IPS DF 19.7 (cell line): ENCODE measurements around the gene RBM7.

Experiments used
- DNase-seq: peaks from one replicate; pipeline ENCODE4 v3.0.0-alpha.2; 2013; ENCODE audit warnings: low read depth, low spot score

RBM7 gene

GRCh38 chr11:114396916-114397315, 3.5 kb upstream of the RBM7 start:
- no peak for DNase-seq

- DNase-seq: no peak
Measured at GRCh38 chr11:114397349-114397982, 3.0 kb upstream of the RBM7 start.

- no peak for DNase-seq
Measured at GRCh38 chr11:114398303-114398920, 2.1 kb upstream of the RBM7 start.

GRCh38 chr11:114399490-114400215, 813 bp upstream of the RBM7 start:
- DNase-seq: peak; percentile 42

- no peak for DNase-seq
Measured at GRCh38 chr11:114400915-114401223, 403 bp downstream of the RBM7 start.

GRCh38 chr11:114401311-114401710, 845 bp downstream of the RBM7 start:
- DNase-seq: no peak

GRCh38 chr11:114412946-114413345, 12.5 kb downstream of the RBM7 start:
- DNase-seq: no peak

GRCh38 chr11:114413958-114414357, 13.5 kb downstream of the RBM7 start:
- DNase-seq: no peak

GRCh38 chr11:114416441-114416961, 16.0 kb downstream of the RBM7 start:
- DNase-seq: no peak

- DNase-seq: no peak
Measured at GRCh38 chr11:114426280-114426679, 25.8 kb downstream of the RBM7 start.

GRCh38 chr11:114430290-114430689, 29.8 kb downstream of the RBM7 start:
- DNase-seq: no peak

- DNase-seq: no peak
Measured at GRCh38 chr11:114432893-114433292, 32.4 kb downstream of the RBM7 start.

- no peak for DNase-seq
Measured at GRCh38 chr11:114433376-114433775, 32.9 kb downstream of the RBM7 start.

GRCh38 chr11:114438303-114438702, 37.8 kb downstream of the RBM7 start:
- DNase-seq: peak; percentile 50

GRCh38 chr11:114439229-114440120, 39.0 kb downstream of the RBM7 start, which contains the start of gene REXO2:
TSS of gene REXO2 (plus strand) at chr11:114439467. CDS start at chr11:114439529, 62 bp downstream.
- peak; percentile 85 for DNase-seq

GRCh38 chr11:114440121-114440860, 39.8 kb downstream of the RBM7 start:
- DNase-seq: no peak

- DNase-seq: no peak
Measured at GRCh38 chr11:114440971-114441763, 40.7 kb downstream of the RBM7 start.

GRCh38 chr11:114441921-114442320, 41.5 kb downstream of the RBM7 start:
- DNase-seq: no peak

GRCh38 chr11:114442536-114442935, 42.1 kb downstream of the RBM7 start:
- DNase-seq: no peak

GRCh38 chr11:114447444-114447843, 47.0 kb downstream of the RBM7 start:
- DNase-seq: no peak
